Hepatocyte (in vitro differentiated cells): Measurements from ENCODE around the gene RPL38. TPM values are rescaled to one million over a fixed set of nuclear protein-coding genes. Genes with fewer than 3 reads are reported as not detected.

ENCODE experiments used
- DNase-seq: peaks from one replicate; pipeline ENCODE4 v3.0.0-alpha.2; 2016; ENCODE audit warnings: low spot score
- H2AFZ ChIP-seq: fragments of 200-600 bp; sonication (generic); 2 replicates; pipeline ENCODE4 v1.6.0; 2016; ENCODE audit warnings: antibody characterized with exemption, mild to moderate bottlenecking
- H3K27ac ChIP-seq: fragments of 200-600 bp; sonication (generic); 2 replicates; pipeline ENCODE4 v1.5.1; 2016; ENCODE audit warnings: mild to moderate bottlenecking
- H3K27me3 ChIP-seq: fragments of 200-600 bp; sonication (generic); 2 replicates; pipeline ENCODE4 v1.6.1; 2016
- H3K36me3 ChIP-seq: fragments of 200-600 bp; sonication (generic); replicated peaks from 2 replicates; pipeline ENCODE4 v1.5.1; 2016; ENCODE audit warnings: low read depth; ENCODE audit not compliant: insufficient read depth
- H3K4me1 ChIP-seq: fragments of 200-600 bp; sonication (generic); 2 replicates; pipeline ENCODE4 v1.5.1; 2016; ENCODE audit warnings: mild to moderate bottlenecking, moderate library complexity; ENCODE audit not compliant: insufficient read depth
- H3K4me2 ChIP-seq: fragments of 200-600 bp; sonication (generic); 2 replicates; pipeline ENCODE4 v1.6.0; 2016
- H3K4me3 ChIP-seq: fragments of 200-600 bp; sonication (generic); 2 replicates; pipeline ENCODE4 v1.5.1; 2016; ENCODE audit warnings: mild to moderate bottlenecking
- H3K79me2 ChIP-seq: fragments of 200-600 bp; sonication (generic); 2 replicates; pipeline ENCODE4 v1.6.0; 2017; ENCODE audit warnings: mild to moderate bottlenecking
- H3K9me2 ChIP-seq: fragments of 200-600 bp; sonication (generic); replicated peaks from 2 replicates; pipeline ENCODE4 v1.6.0; 2017; ENCODE audit warnings: mild to moderate bottlenecking; ENCODE audit not compliant: insufficient read depth
- H3K9me3 ChIP-seq: fragments of 200-600 bp; sonication (generic); 2 replicates; pipeline ENCODE4 v1.5.1; 2016; ENCODE audit warnings: low read depth, mild to moderate bottlenecking
- H4K20me1 ChIP-seq: fragments of 200-600 bp; sonication (generic); 2 replicates; pipeline ENCODE4 v1.6.0; 2016; ENCODE audit warnings: mild to moderate bottlenecking; ENCODE audit not compliant: insufficient read depth, poor library complexity, severe bottlenecking
- EZH2 ChIP-seq: fragments of 200-600 bp; sonication (generic); IDR thresholded peaks from 2 replicates; pipeline ENCODE4 v1.6.1; 2016; ENCODE audit warnings: antibody characterized with exemption, mild to moderate bottlenecking, borderline replicate concordance
- EZH2phosphoT487 ChIP-seq: fragments of 200-600 bp; sonication (generic); IDR thresholded peaks from one replicate; pipeline ENCODE4 v1.6.1; 2018; ENCODE audit warnings: antibody characterized with exemption, mild to moderate bottlenecking, low read depth, moderate library complexity; ENCODE audit not compliant: unreplicated experiment, severe bottlenecking
- WGBS: methylation state at CpG from one replicate; pipeline ENCODE4 v1.1.6; 2016; ENCODE audit warnings: low lambda C conversion rate; ENCODE audit errors: missing lambda C conversion rate; 5-methylcytosine and 5-hydroxymethylcytosine counted together
- polyA plus RNA-seq: library from polyadenylated mRNA; unstranded; fragments of >200 nt; fragmentation: Nextera tagmentation; extraction: Ambion mirVana; gene quantifications from 2 replicates; pipeline ENCODE4 v1.2.1, GENCODE V29; 2016
- total RNA-seq: library from RNA; depleted of rRNA; stranded (reverse); fragments of >200 nt; gene quantifications from 2 replicates; pipeline ENCODE4 v1.2.3, GENCODE V29; 2014
- TF ChIP-seq, protein P1 (sequence below): fragments of 200-600 bp; sonication (generic); IDR thresholded peaks from 2 replicates; pipeline ENCODE4 v1.5.1; 2016; ENCODE audit warnings: antibody characterized with exemption, mild to moderate bottlenecking; ENCODE audit not compliant: poor library complexity

The RPL38 gene
- total and polyA plus RNA-seq, 2 experiments from 2014 or later = 276 to 758 TPM

GRCh38 chr17:74215342-74215727, 11.9 kb downstream of the RPL38 start:
- DNase-seq = no peak
- Histone ChIP-seq H3K4me3 (no peak overlapping the region), H3K4me1 (peaks cover 38% of the 10 kb centered on the region), H3K27ac (no peak overlapping the region), H3K27me3 (no peaks in the 10 kb centered on the region), H3K9me3 (no peaks in the 10 kb centered on the region), H3K36me3 (no peaks in the 10 kb centered on the region), H3K4me2 (no peak overlapping the region), H3K79me2 (peaks cover 4% of the 10 kb centered on the region), H2AFZ (no peak overlapping the region), H4K20me1 (peaks cover 13% of the 10 kb centered on the region), H3K9me2 (no peaks in the 10 kb centered on the region)
- TF ChIP-seq, protein P1, sequence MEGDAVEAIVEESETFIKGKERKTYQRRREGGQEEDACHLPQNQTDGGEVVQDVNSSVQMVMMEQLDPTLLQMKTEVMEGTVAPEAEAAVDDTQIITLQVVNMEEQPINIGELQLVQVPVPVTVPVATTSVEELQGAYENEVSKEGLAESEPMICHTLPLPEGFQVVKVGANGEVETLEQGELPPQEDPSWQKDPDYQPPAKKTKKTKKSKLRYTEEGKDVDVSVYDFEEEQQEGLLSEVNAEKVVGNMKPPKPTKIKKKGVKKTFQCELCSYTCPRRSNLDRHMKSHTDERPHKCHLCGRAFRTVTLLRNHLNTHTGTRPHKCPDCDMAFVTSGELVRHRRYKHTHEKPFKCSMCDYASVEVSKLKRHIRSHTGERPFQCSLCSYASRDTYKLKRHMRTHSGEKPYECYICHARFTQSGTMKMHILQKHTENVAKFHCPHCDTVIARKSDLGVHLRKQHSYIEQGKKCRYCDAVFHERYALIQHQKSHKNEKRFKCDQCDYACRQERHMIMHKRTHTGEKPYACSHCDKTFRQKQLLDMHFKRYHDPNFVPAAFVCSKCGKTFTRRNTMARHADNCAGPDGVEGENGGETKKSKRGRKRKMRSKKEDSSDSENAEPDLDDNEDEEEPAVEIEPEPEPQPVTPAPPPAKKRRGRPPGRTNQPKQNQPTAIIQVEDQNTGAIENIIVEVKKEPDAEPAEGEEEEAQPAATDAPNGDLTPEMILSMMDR = no peak
- TF ChIP-seq EZH2 (no peak), EZH2phosphoT487 (no peak)
- whole genome bisulfite sequencing = 91% methylated on average over 6 of the region's 6 CpGs

- Histone ChIP-seq H3K79me2 (no peaks in the 10 kb centered on the region), H3K4me2 (no peak overlapping the region), H3K9me3 (no peaks in the 10 kb centered on the region), H3K4me1 (peaks cover 27% of the 10 kb centered on the region), H3K9me2 (no peaks in the 10 kb centered on the region), H4K20me1 (peaks cover 2% of the 10 kb centered on the region), H2AFZ (no peak overlapping the region), H3K27ac (no peak overlapping the region), H3K4me3 (no peak overlapping the region), H3K27me3 (no peaks in the 10 kb centered on the region), H3K36me3 (no peaks in the 10 kb centered on the region)
- no peak for TF ChIP-seq EZH2
- no peak for TF ChIP-seq EZH2phosphoT487
- TF ChIP-seq, protein P1 = no peak
- WGBS = 78% methylated on average over 5 of the region's 5 CpGs
- no peak for DNase-seq
Observed at GRCh38 chr17:74216505-74216904, 13.0 kb downstream of the RPL38 start.

DNA sequence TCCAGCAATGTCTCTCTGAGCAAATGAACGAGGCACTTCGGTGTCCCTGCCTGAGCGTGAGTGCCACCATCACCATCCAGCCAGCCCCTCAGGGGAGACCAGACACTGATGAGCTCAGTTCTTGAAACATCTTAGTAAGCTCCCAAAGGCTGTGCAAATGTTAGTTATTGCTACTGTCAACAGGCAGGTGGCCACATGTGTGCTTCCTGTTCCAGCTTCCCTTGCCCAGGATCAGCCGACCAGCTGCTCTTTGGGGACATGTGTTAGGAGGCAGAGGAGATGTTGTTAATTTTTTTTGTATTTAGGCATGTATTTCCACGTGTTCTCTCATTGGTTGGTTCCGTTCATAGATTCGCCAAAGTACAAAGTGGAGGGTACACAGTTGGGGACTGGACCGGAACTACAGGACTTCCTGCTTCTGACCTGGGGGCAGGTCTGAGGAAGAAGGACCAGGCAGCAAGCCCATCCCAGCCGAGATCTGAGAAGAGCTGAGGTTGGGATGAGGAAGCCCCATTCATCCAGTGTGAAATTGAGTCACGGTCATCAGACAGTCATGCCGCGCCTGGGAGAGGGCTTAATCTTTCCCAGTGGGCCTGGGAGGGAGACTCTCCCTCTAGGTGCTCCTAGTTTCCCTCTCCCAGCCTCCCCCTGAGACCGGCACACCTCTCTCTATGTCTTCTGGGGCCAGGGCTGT, 13.7 kb downstream of the RPL38 start:
- DNase-seq = no peak
- no peak overlapping the region for H3K4me3 ChIP-seq
- no peak for TF ChIP-seq EZH2phosphoT487
- no peak for TF ChIP-seq EZH2
- TF ChIP-seq, protein P1 = no peak
- no peaks in the 10 kb centered on the region for H3K36me3 ChIP-seq
- 84% methylated on average over 13 of the region's 13 CpGs for WGBS
- no peak overlapping the region for H3K4me2 ChIP-seq
- H4K20me1 ChIP-seq = no peaks in the 10 kb centered on the region
- no peaks in the 10 kb centered on the region for H3K79me2 ChIP-seq
- H2AFZ ChIP-seq = no peak overlapping the region
- H3K9me3 ChIP-seq = no peaks in the 10 kb centered on the region
- no peaks in the 10 kb centered on the region for H3K27me3 ChIP-seq
- H3K4me1 ChIP-seq = peaks cover 20% of the 10 kb centered on the region
- H3K27ac ChIP-seq = no peak overlapping the region
- no peaks in the 10 kb centered on the region for H3K9me2 ChIP-seq

GRCh38 chr17:74217888-74218287, 14.4 kb downstream of the RPL38 start:
- H2AFZ ChIP-seq = no peak overlapping the region
- no peak overlapping the region for H3K4me2 ChIP-seq
- TF ChIP-seq, protein P1 = no peak
- no peak for TF ChIP-seq EZH2
- TF ChIP-seq EZH2phosphoT487 = no peak
- no peak overlapping the region for H3K27ac ChIP-seq
- no peaks in the 10 kb centered on the region for H3K9me2 ChIP-seq
- peaks cover 14% of the 10 kb centered on the region for H3K4me1 ChIP-seq
- 100% methylated on average over 2 of the region's 2 CpGs for WGBS
- H3K27me3 ChIP-seq = no peaks in the 10 kb centered on the region
- H3K79me2 ChIP-seq = no peaks in the 10 kb centered on the region
- no peak for DNase-seq
- no peaks in the 10 kb centered on the region for H4K20me1 ChIP-seq
- no peaks in the 10 kb centered on the region for H3K9me3 ChIP-seq
- H3K4me3 ChIP-seq = no peak overlapping the region
- H3K36me3 ChIP-seq = no peaks in the 10 kb centered on the region
